ENCODE results near the gene PCDHB13.

DNA sequence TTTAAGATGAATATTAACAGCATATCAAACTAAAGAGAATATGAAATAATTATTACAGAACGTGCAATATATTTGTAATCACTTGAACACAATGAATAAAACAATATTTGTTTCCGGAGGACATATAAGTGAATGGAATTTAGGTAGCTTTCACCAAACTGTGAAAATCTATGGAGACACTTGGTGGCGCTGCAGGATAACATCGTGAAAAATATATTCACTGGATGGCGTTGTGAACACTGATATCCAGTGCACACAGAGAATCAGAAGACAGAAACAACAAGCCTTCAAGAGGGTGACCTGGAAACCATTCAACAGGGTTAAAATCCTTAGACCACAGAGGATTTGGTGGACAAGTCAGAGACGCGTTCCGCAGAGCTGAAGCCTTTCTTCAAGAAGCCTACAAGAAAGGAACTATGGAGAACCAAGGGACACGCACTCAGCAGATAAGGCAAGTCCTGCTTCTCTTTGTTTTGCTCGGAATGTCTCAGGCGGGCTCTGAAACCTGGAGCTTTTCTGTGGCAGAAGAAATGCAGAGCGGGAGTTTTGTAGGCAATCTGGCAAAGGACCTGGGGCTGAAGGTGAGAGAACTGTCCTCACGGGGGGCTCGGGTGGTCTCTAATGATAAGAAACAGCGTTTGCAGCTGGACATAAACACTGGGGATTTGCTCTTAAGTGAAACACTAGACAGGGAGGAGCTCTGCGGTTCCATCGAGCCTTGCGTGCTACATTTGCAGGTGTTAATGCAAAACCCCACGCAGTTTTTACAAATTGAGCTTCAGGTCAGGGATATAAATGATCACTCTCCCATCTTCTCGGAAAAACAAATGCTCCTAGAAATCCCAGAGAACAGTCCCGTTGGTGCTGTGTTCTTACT, 14.1 kb upstream of the PCDHB13 start, which contains the start of gene PCDHB11:
- TF ChIP-seq GATA2 (IDR thresholded peaks at IDR 0.05; ENCODE audit: low read depth, low read length) = no peak
- no peak for TF ChIP-seq GATA3 (IDR thresholded peaks at IDR 0.05; ENCODE audit: low read depth, low read length)

All from SH-SY5Y (cell line).